Liver (tissue), 9 donors: ENCODE results near the gene CTU2. TPM values are rescaled to one million over a fixed set of nuclear protein-coding genes. Genes with fewer than 3 reads are reported as not detected.

Experiments used
- DNase-seq: peaks from one replicate; pipeline ENCODE4 v3.0.0-alpha.2; 2017; ENCODE audit warnings: low spot score
- H3K27ac ChIP-seq, 2 donors: one replicate each; pipeline ENCODE4 v1.7.0; 2013; ENCODE audit warnings: inconsistent platforms in 2 of 2, low read length in 2 of 2, control low read depth in 1 of 2, low read depth in 1 of 2, mild to moderate bottlenecking in 1 of 2
- H3K27me3 ChIP-seq, 4 donors: one replicate each; pipeline versions ENCODE4 v1.6.1 to v1.7.0; 2013; ENCODE audit warnings: low read length in 3 of 4, inconsistent platforms in 1 of 4, mild to moderate bottlenecking in 1 of 4, moderate library complexity in 1 of 4; ENCODE audit not compliant: control insufficient read depth in 4 of 4, insufficient read depth in 4 of 4
- H3K36me3 ChIP-seq, 4 donors: one replicate each; pipeline versions ENCODE4 v1.6.1 to v1.7.0; 2013; ENCODE audit warnings: low read length in 3 of 4, mild to moderate bottlenecking in 3 of 4, low read depth in 1 of 4, moderate library complexity in 1 of 4; ENCODE audit not compliant: control insufficient read depth in 4 of 4, insufficient read depth in 3 of 4
- H3K4me1 ChIP-seq, 4 donors: one replicate each; pipeline versions ENCODE4 v1.6.1 to v1.7.0; 2013; ENCODE audit warnings: low read length in 3 of 4, mild to moderate bottlenecking in 3 of 4, moderate library complexity in 1 of 4; ENCODE audit not compliant: control insufficient read depth in 4 of 4, insufficient read depth in 4 of 4
- H3K4me3 ChIP-seq, 3 donors: one replicate each; pipeline versions ENCODE4 v1.6.1 to v1.7.0; 2013; ENCODE audit warnings: low read length in 3 of 3, control low read depth in 1 of 3, low read depth in 1 of 3, mild to moderate bottlenecking in 1 of 3
- H3K9ac ChIP-seq, 2 donors: one replicate each; pipeline ENCODE4 v1.7.0; 2013; ENCODE audit warnings: low read length in 2 of 2, mild to moderate bottlenecking in 2 of 2, moderate library complexity in 2 of 2, control low read depth in 1 of 2, low read depth in 1 of 2
- H3K9me3 ChIP-seq, 4 donors: one replicate each; pipeline versions ENCODE4 v1.6.1 to v1.7.0; 2013; ENCODE audit warnings: low read length in 3 of 4; ENCODE audit not compliant: control insufficient read depth in 4 of 4
- CTCF ChIP-seq: fragments of 150-350 bp; IDR thresholded peaks from 2 replicates; pipeline ENCODE4 v1.5.1; 2017; ENCODE audit warnings: improper control_type of control experiment, low read depth, low read length; ENCODE audit not compliant: missing input control
- EGR1 ChIP-seq, 2 donors: IDR thresholded peaks; 2 replicates each; pipeline ENCODE4 v1.6.1; 2016 to 2018; ENCODE audit warnings: antibody characterized with exemption in 2 of 2, low read depth in 2 of 2
- FOXA1 ChIP-seq: IDR thresholded peaks from 2 replicates; pipeline ENCODE4 v1.6.1; 2016; ENCODE audit warnings: antibody characterized with exemption
- GABPA ChIP-seq, 2 donors: IDR thresholded peaks in 1 of 2; conservative IDR thresholded peaks in 1 of 2; 2 replicates each; pipeline ENCODE4 v1.6.1; 2016; ENCODE audit warnings: antibody characterized with exemption in 2 of 2, mild to moderate bottlenecking in 1 of 2, moderate library complexity in 1 of 2
- HNF4A ChIP-seq, 2 donors: conservative IDR thresholded peaks; 2 replicates each; pipeline ENCODE4 v1.6.1; 2016; ENCODE audit warnings: antibody characterized with exemption in 2 of 2, mild to moderate bottlenecking in 2 of 2
- JUND ChIP-seq, 2 donors: IDR thresholded peaks; 2 replicates each; pipeline ENCODE4 v1.6.1; 2016; ENCODE audit warnings: antibody characterized with exemption in 2 of 2
- MAX ChIP-seq: IDR thresholded peaks from 2 replicates; pipeline ENCODE4 v1.6.1; 2016; ENCODE audit warnings: antibody characterized with exemption
- NR2F2 ChIP-seq: IDR thresholded peaks from 2 replicates; pipeline ENCODE4 v1.6.1; 2016; ENCODE audit warnings: antibody characterized with exemption
- RAD21 ChIP-seq, 2 donors: IDR thresholded peaks; 2 replicates each; pipeline ENCODE4 v1.6.1; 2016; ENCODE audit warnings: antibody characterized with exemption in 2 of 2, mild to moderate bottlenecking in 2 of 2
- RXRA ChIP-seq, 2 donors: IDR thresholded peaks; 2 replicates each; pipeline ENCODE4 v1.6.1; 2017 to 2018; ENCODE audit warnings: antibody characterized with exemption in 2 of 2, mild to moderate bottlenecking in 1 of 2
- SP1 ChIP-seq: IDR thresholded peaks from 2 replicates; pipeline ENCODE4 v1.6.1; 2018; ENCODE audit warnings: antibody characterized with exemption, mild to moderate bottlenecking
- TAF1 ChIP-seq: conservative IDR thresholded peaks from 2 replicates; pipeline ENCODE4 v1.6.1; 2016; ENCODE audit warnings: antibody characterized with exemption, mild to moderate bottlenecking
- YY1 ChIP-seq: IDR thresholded peaks from 2 replicates; pipeline ENCODE4 v1.6.1; 2016; ENCODE audit warnings: antibody characterized with exemption, mild to moderate bottlenecking
- ZBTB33 ChIP-seq: IDR thresholded peaks from 2 replicates; pipeline ENCODE4 v1.6.1; 2016; ENCODE audit warnings: antibody characterized with exemption
- WGBS: extraction: QIAGEN DNeasy Blood & Tissue Kit; methylation state at CpG from one replicate; pipeline ENCODE4 v1.1.7; 2013; 5-methylcytosine and 5-hydroxymethylcytosine counted together
- polyA plus RNA-seq, 2 donors: library from polyadenylated mRNA; stranded (reverse) in 1 of 2; unstranded in 1 of 2; fragments of 200-250 nt in 1 of 2; fragments of >200 nt in 1 of 2; fragmentation: Nextera tagmentation in 1 of 2; extraction: Ambion mirVana in 1 of 2; gene quantifications; one replicate each; pipeline versions ENCODE4 v1.2.1 to v1.2.3, GENCODE V29; 2013 to 2015
- total RNA-seq, 2 donors: library from RNA; depleted of rRNA; stranded (reverse); fragments of >200 nt; gene quantifications; one replicate each; pipeline ENCODE4 v1.2.3, GENCODE V29; 2014
- TF ChIP-seq, protein P1 (sequence below): IDR thresholded peaks from 2 replicates; pipeline ENCODE4 v1.6.1; 2016; ENCODE audit warnings: antibody characterized with exemption
- donor health status: healthy.
- donor health status: healthy.
- donor health status: healthy.
- donor health status: healthy.
- donor health status: healthy.

Gene CTU2
- total and polyA plus RNA-seq, 4 donors = 7.0 to 8.5 (median 7.4) TPM

DNA sequence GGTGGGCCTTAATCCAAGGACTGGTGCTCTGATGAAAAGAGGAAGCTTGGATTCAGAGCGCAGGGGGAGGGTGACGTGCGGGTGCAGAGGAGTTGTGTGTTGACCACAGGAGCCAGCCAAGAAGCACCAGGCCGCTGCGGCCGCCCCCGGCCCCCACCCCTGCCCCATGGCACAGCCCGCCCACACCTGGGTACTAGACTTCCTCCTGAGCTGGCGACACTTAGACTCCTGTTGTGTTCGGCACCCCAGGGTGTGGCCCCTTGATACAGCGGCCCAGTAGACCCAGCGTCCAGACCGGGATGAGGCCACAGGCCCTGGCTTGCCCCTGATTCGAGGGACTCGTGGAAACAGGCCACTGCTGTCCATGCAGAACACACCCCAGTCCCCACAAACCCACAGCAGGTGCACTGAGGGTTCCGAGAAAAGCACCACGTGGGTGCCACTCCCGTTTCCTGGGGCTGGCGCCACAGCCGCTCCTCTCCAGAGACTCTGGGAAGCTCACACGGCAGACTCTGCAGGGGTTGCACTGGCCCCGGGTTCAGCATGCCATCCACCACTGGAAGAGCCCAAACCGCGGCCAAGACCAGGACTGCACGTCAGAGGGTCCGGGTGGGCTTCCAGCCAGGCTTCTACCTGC is 14.3 kb upstream of the CTU2 start:
- Histone ChIP-seq H3K27ac (no peak overlapping the region), H3K4me3 (no peak overlapping the region)

DNA sequence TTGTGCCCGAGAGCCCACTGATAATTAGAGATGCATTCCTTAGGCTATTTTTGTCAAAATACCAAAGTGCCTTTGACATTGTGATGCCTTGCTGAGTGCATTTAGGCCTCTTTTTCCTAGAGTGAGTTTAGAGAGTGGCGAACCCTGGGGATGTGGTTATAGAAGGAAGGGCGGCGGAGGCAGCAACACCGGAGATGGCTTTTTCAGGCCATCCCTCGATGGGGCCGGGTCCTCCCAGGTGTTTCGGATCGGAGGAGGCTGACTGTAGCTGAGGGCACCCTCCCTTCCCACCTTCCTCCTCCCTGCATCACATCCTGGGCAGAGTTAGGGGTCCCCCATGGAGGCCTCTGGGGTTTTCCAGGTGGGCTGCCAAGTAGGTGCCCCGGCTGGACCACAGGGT is 13.4 kb upstream of the CTU2 start:
- Histone ChIP-seq H3K27me3 (no peaks in the 10 kb centered on the region), H3K4me1 (peaks cover 0 to 4% (median 0%) of the 10 kb centered on the region in 4 donors), H3K27ac (no peak overlapping the region), H3K4me3 (no peak overlapping the region), H3K9ac (no peak overlapping the region), H3K36me3 (peaks cover 2 to 7% (median 4%) of the 10 kb centered on the region in 4 donors), H3K9me3 (no peaks in the 10 kb centered on the region)
- TF ChIP-seq SP1 (no peak), FOXA1 (no peak), MAX (no peak), EGR1 (IDR thresholded peaks at IDR 0.05; ENCODE audit: low read depth in 2 of 2) (no peak), CTCF (no peak), NR2F2 (no peak), GABPA (IDR thresholded peaks at IDR 0.05 in 1 of 2, conservative IDR thresholded peaks at IDR 0.05 in 1 of 2) (no peak), HNF4A (conservative IDR thresholded peaks at IDR 0.05) (no peak), RAD21 (IDR thresholded peaks at IDR 0.05) (no peak), TAF1 (no peak)
- TF ChIP-seq, protein P1, sequence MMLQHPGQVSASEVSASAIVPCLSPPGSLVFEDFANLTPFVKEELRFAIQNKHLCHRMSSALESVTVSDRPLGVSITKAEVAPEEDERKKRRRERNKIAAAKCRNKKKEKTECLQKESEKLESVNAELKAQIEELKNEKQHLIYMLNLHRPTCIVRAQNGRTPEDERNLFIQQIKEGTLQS = no peak
- 94% methylated on average over 10 of the region's 10 CpGs for WGBS
- DNase-seq = no peak

More for the DNA sequence above, 14.3 kb upstream of the CTU2 start:
- Histone ChIP-seq H3K36me3 (peaks cover 0 to 2% (median under 1%) of the 10 kb centered on the region in 4 donors), H3K4me1 (peaks cover 0 to 11% (median 2%) of the 10 kb centered on the region in 4 donors), H3K9me3 (no peaks in the 10 kb centered on the region), H3K9ac (no peak overlapping the region), H3K27me3 (no peaks in the 10 kb centered on the region)
- TF ChIP-seq RXRA (IDR thresholded peaks at IDR 0.05) (no peak), TAF1 (no peak), ZBTB33 (no peak), JUND (IDR thresholded peaks at IDR 0.05) (no peak), MAX (no peak), GABPA (IDR thresholded peaks at IDR 0.05 in 1 of 2, conservative IDR thresholded peaks at IDR 0.05 in 1 of 2) (no peak), YY1 (no peak), RAD21 (IDR thresholded peaks at IDR 0.05) (no peak)
- TF ChIP-seq, protein P1 = no peak
- 75% methylated on average over 26 of the region's 26 CpGs for WGBS
- no peak for DNase-seq
